B cell (primary cell): ENCODE measurements around the gene ERC2.

Source experiments
- EZH2 ChIP-seq: IDR thresholded peaks from 2 replicates; pipeline ENCODE4 v1.6.1; 2012; ENCODE audit warnings: borderline replicate concordance, low read depth, mild to moderate bottlenecking, moderate library complexity, low read length; ENCODE audit not compliant: insufficient read depth, poor library complexity, severe bottlenecking
- TF ChIP-seq, protein P1 (sequence below): fragments of 200-600 bp; IDR thresholded peaks from one replicate; pipeline ENCODE4 v1.8.0; 2022; ENCODE audit warnings: antibody characterized with exemption, mild to moderate bottlenecking

DNA sequence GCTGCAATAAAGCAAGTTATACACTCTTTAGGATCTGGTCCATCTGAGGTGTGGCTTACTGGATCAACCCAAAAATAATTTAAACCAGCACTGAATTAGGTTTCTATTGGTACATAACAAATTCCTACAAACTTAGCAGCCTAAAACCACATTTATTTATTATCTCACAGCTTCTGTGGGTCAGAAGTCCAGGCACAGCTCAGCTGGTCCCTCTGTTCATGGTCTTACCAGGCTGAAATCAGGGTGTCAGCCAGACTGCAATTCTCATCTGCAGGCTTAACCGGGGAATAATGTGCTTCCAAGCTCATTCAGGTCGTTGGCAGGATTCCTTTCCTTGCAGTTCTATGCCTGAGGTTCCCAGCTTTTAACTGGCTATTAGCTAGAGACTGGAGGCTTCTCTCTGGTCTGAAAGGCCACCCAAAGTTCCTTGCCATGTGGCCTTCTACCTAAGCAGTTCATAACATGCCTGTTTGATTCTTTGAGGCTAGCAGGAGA, 503.7 kb downstream of the ERC2 start:
- no peak for TF ChIP-seq EZH2
- TF ChIP-seq, protein P1, sequence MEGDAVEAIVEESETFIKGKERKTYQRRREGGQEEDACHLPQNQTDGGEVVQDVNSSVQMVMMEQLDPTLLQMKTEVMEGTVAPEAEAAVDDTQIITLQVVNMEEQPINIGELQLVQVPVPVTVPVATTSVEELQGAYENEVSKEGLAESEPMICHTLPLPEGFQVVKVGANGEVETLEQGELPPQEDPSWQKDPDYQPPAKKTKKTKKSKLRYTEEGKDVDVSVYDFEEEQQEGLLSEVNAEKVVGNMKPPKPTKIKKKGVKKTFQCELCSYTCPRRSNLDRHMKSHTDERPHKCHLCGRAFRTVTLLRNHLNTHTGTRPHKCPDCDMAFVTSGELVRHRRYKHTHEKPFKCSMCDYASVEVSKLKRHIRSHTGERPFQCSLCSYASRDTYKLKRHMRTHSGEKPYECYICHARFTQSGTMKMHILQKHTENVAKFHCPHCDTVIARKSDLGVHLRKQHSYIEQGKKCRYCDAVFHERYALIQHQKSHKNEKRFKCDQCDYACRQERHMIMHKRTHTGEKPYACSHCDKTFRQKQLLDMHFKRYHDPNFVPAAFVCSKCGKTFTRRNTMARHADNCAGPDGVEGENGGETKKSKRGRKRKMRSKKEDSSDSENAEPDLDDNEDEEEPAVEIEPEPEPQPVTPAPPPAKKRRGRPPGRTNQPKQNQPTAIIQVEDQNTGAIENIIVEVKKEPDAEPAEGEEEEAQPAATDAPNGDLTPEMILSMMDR, result no peak
